Measurements from ENCODE around the gene GAL3ST3.
"Not testable (repeated sequence)": the region's sequence is repeated elsewhere in the genome, so short reads cannot be mapped to it uniquely, and the experiment has no call there.

DNA sequence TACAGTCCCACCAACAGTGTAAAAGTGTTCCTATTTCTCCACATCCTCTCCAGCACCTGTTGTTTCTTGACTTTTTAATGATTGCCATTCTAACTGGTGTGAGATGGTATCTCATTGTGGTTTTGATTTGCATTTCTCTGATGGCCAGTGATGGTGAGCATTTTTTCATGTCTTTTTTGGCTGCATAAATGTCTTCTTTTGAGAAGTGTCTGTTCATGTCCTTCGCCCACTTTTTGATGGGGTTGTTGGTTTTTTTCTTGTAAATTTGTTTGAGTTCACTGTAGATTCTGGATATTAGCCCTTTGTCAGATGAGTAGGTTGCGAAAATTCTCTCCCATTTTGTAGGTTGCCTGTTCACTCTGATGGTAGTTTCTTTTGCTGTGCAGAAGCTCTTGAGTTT is 43.2 kb upstream of the GAL3ST3 start:
- TF ChIP-seq, protein P1, sequence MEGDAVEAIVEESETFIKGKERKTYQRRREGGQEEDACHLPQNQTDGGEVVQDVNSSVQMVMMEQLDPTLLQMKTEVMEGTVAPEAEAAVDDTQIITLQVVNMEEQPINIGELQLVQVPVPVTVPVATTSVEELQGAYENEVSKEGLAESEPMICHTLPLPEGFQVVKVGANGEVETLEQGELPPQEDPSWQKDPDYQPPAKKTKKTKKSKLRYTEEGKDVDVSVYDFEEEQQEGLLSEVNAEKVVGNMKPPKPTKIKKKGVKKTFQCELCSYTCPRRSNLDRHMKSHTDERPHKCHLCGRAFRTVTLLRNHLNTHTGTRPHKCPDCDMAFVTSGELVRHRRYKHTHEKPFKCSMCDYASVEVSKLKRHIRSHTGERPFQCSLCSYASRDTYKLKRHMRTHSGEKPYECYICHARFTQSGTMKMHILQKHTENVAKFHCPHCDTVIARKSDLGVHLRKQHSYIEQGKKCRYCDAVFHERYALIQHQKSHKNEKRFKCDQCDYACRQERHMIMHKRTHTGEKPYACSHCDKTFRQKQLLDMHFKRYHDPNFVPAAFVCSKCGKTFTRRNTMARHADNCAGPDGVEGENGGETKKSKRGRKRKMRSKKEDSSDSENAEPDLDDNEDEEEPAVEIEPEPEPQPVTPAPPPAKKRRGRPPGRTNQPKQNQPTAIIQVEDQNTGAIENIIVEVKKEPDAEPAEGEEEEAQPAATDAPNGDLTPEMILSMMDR (IDR thresholded peaks at IDR 0.05; ENCODE audit: low read depth, low read length), result not testable (repeated sequence)
- not testable (repeated sequence) for TF ChIP-seq POLR2A (IDR thresholded peaks at IDR 0.05; ENCODE audit: extremely low read depth, insufficient read length); MYC (IDR thresholded peaks at IDR 0.05; ENCODE audit: low read depth, low read length)

All from NB4 (cell line).